LNCAP (cell line): Measurements from ENCODE around the gene ABHD2.
A peak's percentile ranks its signal among the peaks of the same experiment; 100 is the strongest.

ENCODE experiments used
- CTCF ChIP-seq: fragments of 450-650 bp; IDR thresholded peaks from 2 replicates; pipeline ENCODE4 v1.5.1; 2017; ENCODE audit warnings: mild to moderate bottlenecking

The ABHD2 gene

GRCh38 chr15:89165677-89166076, 77.4 kb downstream of the ABHD2 start:
- no peak for TF ChIP-seq CTCF

DNA sequence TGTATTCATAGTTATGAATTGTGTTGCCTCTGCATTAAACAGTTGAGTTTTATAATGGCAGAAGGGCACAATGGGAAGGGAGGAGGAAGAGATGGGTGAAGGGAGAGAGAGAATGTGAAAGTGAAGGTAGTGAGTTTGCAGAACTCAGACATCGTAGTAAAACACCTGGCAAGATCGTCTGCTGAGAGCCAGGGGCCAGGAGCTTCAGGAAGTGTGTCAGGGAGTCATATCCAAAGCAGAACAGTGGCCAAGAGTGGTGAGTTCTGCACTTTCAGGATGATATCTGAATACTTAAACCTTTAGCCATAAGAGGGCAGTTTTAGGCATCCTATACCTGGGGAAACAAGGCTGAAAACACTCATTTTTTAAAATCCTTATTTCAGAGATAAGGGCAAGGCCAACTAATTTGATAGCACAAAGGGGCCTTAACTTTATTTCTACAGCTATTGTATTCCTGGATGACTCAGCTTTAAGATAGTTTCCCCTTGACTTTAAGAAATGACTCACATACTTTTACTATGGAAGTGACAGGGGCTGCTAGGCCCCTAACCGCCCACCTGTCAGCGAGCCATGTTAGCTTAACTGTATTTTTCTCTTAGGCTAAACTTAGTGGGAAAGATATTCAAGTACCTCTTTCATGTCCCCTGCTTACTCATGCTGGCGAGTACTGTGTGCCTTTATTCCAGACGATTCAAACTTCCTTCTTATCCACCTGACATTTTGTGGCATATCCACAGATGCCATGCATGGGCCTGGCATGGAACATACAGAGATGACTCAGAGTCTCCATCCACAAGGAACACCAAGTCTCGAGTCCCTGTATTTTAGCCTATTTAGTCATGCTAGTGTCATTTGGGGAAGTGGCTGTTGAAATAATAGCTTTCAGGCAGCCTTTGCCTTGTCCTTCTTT, 79.3 kb downstream of the ABHD2 start:
- TF ChIP-seq CTCF, result no peak

- TF ChIP-seq CTCF, result no peak
Observed at GRCh38 chr15:89168316-89168833, 80.1 kb downstream of the ABHD2 start.

- TF ChIP-seq CTCF, result no peak
Observed at GRCh38 chr15:89170364-89170763, 82.1 kb downstream of the ABHD2 start.

GRCh38 chr15:89171136-89172072, 83.1 kb downstream of the ABHD2 start:
- peak; percentile 64; the same call in 1 of the 2 replicates for TF ChIP-seq CTCF

DNA sequence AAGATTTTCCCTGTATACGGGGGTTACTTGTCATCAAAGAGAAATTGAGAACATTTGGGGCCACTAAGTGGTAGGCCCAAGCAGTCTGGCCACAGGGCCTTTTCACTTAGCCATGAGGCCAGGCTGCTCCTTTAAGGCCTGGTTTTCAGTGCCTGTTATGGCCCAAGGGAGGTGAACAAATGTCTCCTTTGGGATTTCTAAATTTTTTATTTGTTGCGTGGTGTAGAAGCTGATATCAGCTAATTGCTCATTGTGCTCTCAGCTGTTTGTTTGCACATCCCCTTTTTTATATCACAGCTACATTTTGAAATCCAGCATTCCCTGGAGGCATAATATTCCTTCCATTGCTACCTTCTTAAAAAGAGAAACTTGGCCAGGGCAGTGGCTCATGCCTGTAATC, 84.7 kb downstream of the ABHD2 start:
- no peak for TF ChIP-seq CTCF

DNA sequence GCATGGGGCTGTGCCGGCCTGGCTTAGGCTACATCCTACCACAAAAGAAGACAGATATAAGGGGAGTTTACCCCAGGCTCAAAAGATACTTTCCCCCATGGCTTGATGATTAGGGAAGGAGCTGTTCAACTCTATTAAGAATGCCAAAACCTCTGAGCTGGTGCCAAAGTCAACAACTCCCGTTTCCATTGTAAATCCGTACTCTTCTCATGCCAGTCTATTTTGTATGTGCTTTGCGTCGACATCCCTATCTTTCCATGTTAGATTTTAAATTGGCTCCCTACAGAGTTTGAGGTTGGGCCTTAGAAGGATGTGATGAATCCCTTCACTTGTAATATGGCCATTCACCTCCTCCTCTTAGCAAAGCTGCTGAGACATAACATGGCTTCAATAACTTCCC, 86.2 kb downstream of the ABHD2 start:
- no peak for TF ChIP-seq CTCF
